ENCODE data around the gene COL20A1. TPM values are rescaled to one million over a fixed set of nuclear protein-coding genes. Genes with fewer than 3 reads are reported as not detected.

The COL20A1 gene
- total RNA-seq, 2 donors from 2014 or later, result not detected

DNA sequence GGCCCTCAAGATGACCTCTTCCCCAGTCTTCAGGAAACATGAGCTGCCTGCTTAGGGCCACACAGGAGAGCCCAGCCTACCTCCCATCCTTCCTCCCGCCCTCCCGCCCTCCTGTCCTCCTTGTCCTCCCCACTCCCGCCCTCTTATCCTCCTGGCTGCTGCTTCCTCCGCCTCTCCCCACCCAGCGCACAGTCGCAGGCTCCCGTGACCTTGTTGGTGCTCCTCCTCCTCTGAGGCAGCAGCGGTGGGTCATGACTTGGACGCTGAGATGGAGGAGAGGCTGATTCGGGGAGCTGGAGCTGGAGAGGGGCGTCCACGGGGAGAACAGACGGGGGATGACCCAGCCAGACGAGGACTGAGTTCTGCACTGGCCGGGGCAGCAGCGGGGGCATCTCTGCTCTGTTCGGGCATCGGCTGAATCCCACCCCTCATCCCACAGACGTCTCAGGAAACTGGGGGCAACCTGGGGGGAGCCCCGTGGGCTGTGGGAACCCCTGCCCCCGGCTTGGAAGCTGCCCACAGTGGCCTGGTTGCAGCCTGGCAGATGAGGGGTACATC is 35.8 kb downstream of the COL20A1 start:
- no peak for ATAC-seq
- H3K9me3 ChIP-seq, result no peaks in the 10 kb centered on the region
- no peak for TF ChIP-seq POLR2A (IDR thresholded peaks at IDR 0.05)
- TF ChIP-seq, protein P1, sequence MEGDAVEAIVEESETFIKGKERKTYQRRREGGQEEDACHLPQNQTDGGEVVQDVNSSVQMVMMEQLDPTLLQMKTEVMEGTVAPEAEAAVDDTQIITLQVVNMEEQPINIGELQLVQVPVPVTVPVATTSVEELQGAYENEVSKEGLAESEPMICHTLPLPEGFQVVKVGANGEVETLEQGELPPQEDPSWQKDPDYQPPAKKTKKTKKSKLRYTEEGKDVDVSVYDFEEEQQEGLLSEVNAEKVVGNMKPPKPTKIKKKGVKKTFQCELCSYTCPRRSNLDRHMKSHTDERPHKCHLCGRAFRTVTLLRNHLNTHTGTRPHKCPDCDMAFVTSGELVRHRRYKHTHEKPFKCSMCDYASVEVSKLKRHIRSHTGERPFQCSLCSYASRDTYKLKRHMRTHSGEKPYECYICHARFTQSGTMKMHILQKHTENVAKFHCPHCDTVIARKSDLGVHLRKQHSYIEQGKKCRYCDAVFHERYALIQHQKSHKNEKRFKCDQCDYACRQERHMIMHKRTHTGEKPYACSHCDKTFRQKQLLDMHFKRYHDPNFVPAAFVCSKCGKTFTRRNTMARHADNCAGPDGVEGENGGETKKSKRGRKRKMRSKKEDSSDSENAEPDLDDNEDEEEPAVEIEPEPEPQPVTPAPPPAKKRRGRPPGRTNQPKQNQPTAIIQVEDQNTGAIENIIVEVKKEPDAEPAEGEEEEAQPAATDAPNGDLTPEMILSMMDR (IDR thresholded peaks at IDR 0.05), result no peak
- 51 to 62% methylated on average over 15 to 17 of the region's 21 CpGs for WGBS, 2 donors
- no peak for DNase-seq
- intact Hi-C loops (cut with DNase I), result no loop called here
- H3K4me3 ChIP-seq, result no peak overlapping the region
- H3K4me1 ChIP-seq, result no peaks in the 10 kb centered on the region
- H3K36me3 ChIP-seq (replicated peaks in 1 of 2; ENCODE audit: insufficient read depth in 1 of 2, low read depth in 2 of 2), result no peaks in the 10 kb centered on the region
- no peak overlapping the region for H3K27ac ChIP-seq
- H3K27me3 ChIP-seq, result no peaks in the 10 kb centered on the region

DNA sequence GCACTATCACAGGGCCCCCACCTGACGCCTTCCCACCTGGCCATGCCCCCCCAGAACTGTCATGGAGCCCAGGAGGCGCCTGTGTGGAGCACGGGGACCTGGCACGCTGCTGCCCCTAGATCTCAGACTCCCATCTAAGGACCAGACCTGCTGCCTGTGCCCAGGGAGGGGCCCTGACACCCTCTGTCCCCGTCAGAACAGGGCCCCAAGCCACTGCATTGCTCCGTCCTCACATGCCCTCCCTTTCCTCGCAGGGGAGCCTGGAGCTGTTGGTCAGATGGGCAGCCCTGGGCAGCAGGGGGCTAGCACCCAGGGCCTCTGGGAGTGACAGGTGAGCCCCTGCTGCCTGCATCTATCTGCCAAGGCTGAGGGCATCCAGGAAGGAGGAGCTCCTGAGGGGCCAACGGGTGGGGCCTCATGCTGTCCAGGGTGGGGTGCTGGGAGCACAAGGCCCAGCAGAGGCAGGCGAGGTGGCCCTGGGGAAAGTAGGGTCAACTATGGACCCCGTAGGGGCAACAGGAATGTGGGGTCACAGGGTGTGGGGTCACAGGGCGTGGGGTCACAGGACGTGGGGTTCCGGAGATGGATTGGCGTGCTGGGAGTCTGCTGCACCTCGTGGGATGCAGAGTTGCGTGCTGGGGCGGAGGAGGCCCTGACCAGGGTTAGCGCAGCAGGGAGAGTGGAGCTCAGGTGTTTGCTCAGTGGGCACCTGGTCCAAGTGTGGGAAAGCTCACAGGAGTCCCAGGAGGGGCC is 36.5 kb downstream of the COL20A1 start:
- H3K27me3 ChIP-seq, result peaks cover 0 to 6% of the 10 kb centered on the region in 2 donors
- DNase-seq, result no peak
- no peak overlapping the region for H3K4me3 ChIP-seq
- no peaks in the 10 kb centered on the region for H3K4me1 ChIP-seq
- no peak for TF ChIP-seq POLR2A (IDR thresholded peaks at IDR 0.05)
- TF ChIP-seq, protein P1 (IDR thresholded peaks at IDR 0.05), result no peak
- WGBS, 2 donors, result 44 to 55% methylated on average over 9 to 18 of the region's 18 CpGs
- no peaks in the 10 kb centered on the region for H3K36me3 ChIP-seq (replicated peaks in 1 of 2; ENCODE audit: insufficient read depth in 1 of 2, low read depth in 2 of 2)
- intact Hi-C loops (cut with DNase I), result no loop called here
- no peak for ATAC-seq
- no peak overlapping the region for H3K27ac ChIP-seq
- no peaks in the 10 kb centered on the region for H3K9me3 ChIP-seq

DNA sequence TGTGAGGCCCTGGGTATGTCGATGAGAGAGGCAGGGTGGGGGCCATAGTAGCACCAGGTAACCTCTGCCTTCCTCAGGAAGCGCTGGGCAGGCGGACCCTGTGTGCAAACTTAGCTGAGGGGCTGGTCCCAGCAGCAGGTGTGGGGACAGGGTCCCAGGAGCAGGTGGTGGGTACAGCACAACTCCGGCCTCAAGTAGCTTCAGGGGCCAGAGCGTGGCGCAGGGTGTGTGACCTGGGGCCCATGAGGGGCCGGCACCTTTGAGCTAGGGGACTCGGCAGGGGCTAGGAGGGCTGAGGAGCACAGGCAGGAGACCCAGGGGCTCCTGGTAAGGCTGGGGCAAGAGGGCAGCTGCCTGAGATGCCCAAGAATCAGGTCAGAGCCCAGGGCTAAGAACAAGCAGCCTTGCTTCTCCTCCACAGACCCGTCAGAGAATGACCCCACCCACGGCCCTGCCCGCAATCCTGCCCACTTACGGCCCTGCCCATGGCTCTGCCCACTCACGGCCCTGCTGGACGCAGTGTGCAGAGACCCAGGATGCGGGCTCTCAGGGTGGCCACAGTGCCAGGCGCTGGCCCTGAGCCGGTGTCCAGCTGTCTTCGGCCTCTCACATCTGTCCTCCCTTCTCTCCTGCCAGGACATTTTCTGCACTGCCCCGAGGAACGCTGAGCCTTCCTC is 37.2 kb downstream of the COL20A1 start:
- no peak for ATAC-seq
- TF ChIP-seq POLR2A (IDR thresholded peaks at IDR 0.05), result no peak
- TF ChIP-seq, protein P1 (IDR thresholded peaks at IDR 0.05), result no peak
- DNase-seq, result no peak

DNA sequence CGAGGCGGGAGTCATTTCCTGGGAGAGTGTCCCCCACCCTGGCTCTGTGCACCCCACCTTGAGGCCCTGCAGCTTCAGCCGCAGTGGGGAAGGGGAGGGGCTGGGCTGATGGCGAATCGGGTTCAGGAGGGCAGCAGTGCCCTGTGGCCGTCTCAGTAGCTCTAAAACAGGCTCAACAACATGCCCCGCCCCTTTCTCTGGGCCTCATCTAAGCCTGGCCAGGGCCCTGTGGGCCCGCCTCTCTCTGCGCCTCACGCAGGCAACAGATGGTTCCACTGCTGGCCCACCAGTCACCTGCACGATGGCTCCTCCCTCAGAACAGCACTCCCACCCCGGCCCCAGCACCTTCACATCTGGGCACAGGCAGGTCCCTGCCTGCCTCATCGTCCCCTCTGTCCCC is 38.0 kb downstream of the COL20A1 start:
- no peak for DNase-seq
- Histone ChIP-seq H3K9me3 (no peaks in the 10 kb centered on the region), H3K4me1 (no peaks in the 10 kb centered on the region), H3K27me3 (peaks cover 0 to 7% of the 10 kb centered on the region in 2 donors), H3K27ac (no peak overlapping the region), H3K4me3 (no peak overlapping the region), H3K36me3 (replicated peaks in 1 of 2; ENCODE audit: insufficient read depth in 1 of 2, low read depth in 2 of 2) (no peaks in the 10 kb centered on the region)
- no peak for ATAC-seq
- 56 to 65% methylated on average over 7 to 13 of the region's 13 CpGs for WGBS, 2 donors
- intact Hi-C loops (cut with DNase I), result no loop called here
- TF ChIP-seq, protein P1 (IDR thresholded peaks at IDR 0.05), result no peak
- TF ChIP-seq POLR2A (IDR thresholded peaks at IDR 0.05), result no peak

More for the DNA sequence above, 37.2 kb downstream of the COL20A1 start:
- H3K27ac ChIP-seq, result no peak overlapping the region
- H3K27me3 ChIP-seq, result peaks cover 0 to 7% of the 10 kb centered on the region in 2 donors
- WGBS, 2 donors, result 65 to 70% methylated on average over 10 to 20 of the region's 20 CpGs
- no peak overlapping the region for H3K4me3 ChIP-seq
- no peaks in the 10 kb centered on the region for H3K9me3 ChIP-seq
- intact Hi-C loops (cut with DNase I), result no loop called here
- no peaks in the 10 kb centered on the region for H3K36me3 ChIP-seq (replicated peaks in 1 of 2; ENCODE audit: insufficient read depth in 1 of 2, low read depth in 2 of 2)
- no peaks in the 10 kb centered on the region for H3K4me1 ChIP-seq
